Common myeloid progenitor, CD34-positive (primary cell): Measurements from ENCODE around the gene SON.
"Not testable (repeated sequence)": the region's sequence is repeated elsewhere in the genome, so short reads cannot be mapped to it uniquely, and the experiment has no call there.

Source experiments
- CTCF ChIA-PET: fragments of 350-600 bp; sonication (Branson Sonifier 250); formaldehyde crosslinking; loops from one replicate; lab custom pipeline; 2021; ENCODE audit warnings: antibody characterized with exemption; lab: Charles Lee
- POLR2A ChIA-PET: fragments of 350-600 bp; sonication (Branson Sonifier 250); formaldehyde crosslinking; loops from one replicate; lab custom pipeline; 2021; ENCODE audit warnings: antibody characterized with exemption; lab: Charles Lee
- DNase-seq, 3 donors: peaks; one replicate each; pipeline versions ENCODE4 v3.0.0 to v3.0.0-alpha.2; 2013
- H3K27ac ChIP-seq, 2 experiments: 1 replicate in 1 of 2; 2 replicates in 1 of 2; pipeline ENCODE4 v1.7.0; 2013; ENCODE audit warnings: inconsistent platforms in 2 of 2, low read length in 2 of 2, mild to moderate bottlenecking in 2 of 2, low read depth in 1 of 2, moderate library complexity in 1 of 2; ENCODE audit not compliant: severe bottlenecking in 2 of 2, insufficient read depth in 1 of 2, poor library complexity in 1 of 2
- H3K27me3 ChIP-seq, 5 experiments: replicated peaks in 2 of 5; 1 replicate in 3 of 5; 2 replicates in 2 of 5; pipeline versions ENCODE4 v1.6.1 to v1.7.0; 2013; ENCODE audit warnings: low read length in 4 of 5, mild to moderate bottlenecking in 2 of 5, moderate library complexity in 2 of 5, inconsistent platforms in 1 of 5; ENCODE audit not compliant: insufficient read depth in 5 of 5, control insufficient read depth in 4 of 5
- H3K36me3 ChIP-seq, 4 experiments: 1 replicate in 2 of 4; 2 replicates in 2 of 4; pipeline versions ENCODE4 v1.6.1 to v1.7.0; 2013; ENCODE audit warnings: low read length in 3 of 4, control low read depth in 1 of 4, mild to moderate bottlenecking in 1 of 4; ENCODE audit not compliant: control insufficient read depth in 4 of 4, insufficient read depth in 4 of 4
- H3K4me1 ChIP-seq, 4 experiments: 1 replicate in 3 of 4; 2 replicates in 1 of 4; pipeline versions ENCODE4 v1.6.1 to v1.7.1; 2013; ENCODE audit warnings: low read length in 3 of 4, mild to moderate bottlenecking in 3 of 4, control low read depth in 1 of 4, inconsistent platforms in 1 of 4, moderate library complexity in 1 of 4; ENCODE audit not compliant: control insufficient read depth in 4 of 4, insufficient read depth in 4 of 4; ENCODE audit errors: control extremely low read depth in 1 of 4
- H3K4me3 ChIP-seq, 7 experiments: 1 replicate in 4 of 7; 2 replicates in 3 of 7; pipeline versions ENCODE4 v1.5.1 to v1.7.0; 2013; ENCODE audit warnings: mild to moderate bottlenecking in 7 of 7, low read length in 6 of 7, moderate library complexity in 6 of 7, inconsistent platforms in 2 of 7, low read depth in 2 of 7, control low read depth in 1 of 7; ENCODE audit not compliant: insufficient read depth in 4 of 7, control insufficient read depth in 1 of 7; ENCODE audit errors: extremely low read depth in 1 of 7
- H3K9me3 ChIP-seq, 5 experiments: 1 replicate in 4 of 5; 2 replicates in 1 of 5; pipeline versions ENCODE4 v1.6.1 to v1.7.1; 2013; ENCODE audit warnings: low read length in 4 of 5, mild to moderate bottlenecking in 2 of 5, inconsistent platforms in 1 of 5, low read depth in 1 of 5, moderate library complexity in 1 of 5; ENCODE audit not compliant: control insufficient read depth in 4 of 5, insufficient read depth in 2 of 5; ENCODE audit errors: control extremely low read depth in 1 of 5
- WGBS: methylation state at CpG from one replicate; pipeline ENCODE4 v1.1.5; 2013; ENCODE audit not compliant: insufficient coverage; 5-methylcytosine and 5-hydroxymethylcytosine counted together

Gene SON

GRCh38 chr21:33587792-33588484, 45.1 kb downstream of the SON start:
- H3K36me3 ChIP-seq, result peaks cover 0 to 21% (median 3%) of the 10 kb centered on the region in 4 experiments
- H3K4me3 ChIP-seq, result peak overlapping the region; percentile 87 to 96 (median 94)
- POLR2A ChIA-PET, result interaction anchor here (0.9 to 2.5 kb wide), 4 partner anchors 16 to 108 kb away, joined by 3 to 8 read pairs (median 3); partner anchors contain the start of genes SON and TMEM50B
- peaks cover 4 to 16% (median 11%) of the 10 kb centered on the region in 4 experiments for H3K4me1 ChIP-seq
- no peaks in the 10 kb centered on the region for H3K9me3 ChIP-seq
- WGBS, result 0% methylated on average over 41 of the region's 57 CpGs
- CTCF ChIA-PET, result interaction anchor here (1.2 to 2.0 kb wide), 4 partner anchors 12 to 31 kb away, joined by 3 to 6 read pairs (median 6); no protein-coding TSS in a partner anchor
- no peaks in the 10 kb centered on the region for H3K27me3 ChIP-seq
- H3K27ac ChIP-seq, result peak overlapping the region in 1 of 2 experiments; percentile 79
- DNase-seq, result peak; percentile 1 to 54 (median 44)

- H3K9me3 ChIP-seq, result no peaks in the 10 kb centered on the region
- H3K4me3 ChIP-seq, result peak within 1 kb of the TSS; percentile 87 to 96 (median 94)
- peaks cover 0 to 21% (median 5%) of the 10 kb centered on the region in 4 experiments for H3K36me3 ChIP-seq
- peak; percentile 61 to 80 (median 76) for DNase-seq
- no peaks in the 10 kb centered on the region for H3K27me3 ChIP-seq
- peak within 1 kb of the TSS in 1 of 2 experiments; percentile 79 for H3K27ac ChIP-seq
- CTCF ChIA-PET, result interaction anchor here (1.0 to 2.7 kb wide), 7 partner anchors 9 to 32 kb away, joined by 3 to 16 read pairs (median 5); no protein-coding TSS in a partner anchor
- H3K4me1 ChIP-seq, result peaks cover 4 to 16% (median 11%) of the 10 kb centered on the region in 4 experiments
- WGBS, result under 1% methylated on average over 64 of the region's 78 CpGs
- POLR2A ChIA-PET, result interaction anchor here (0.9 to 2.5 kb wide), 4 partner anchors 17 to 109 kb away, joined by 3 to 8 read pairs (median 3); partner anchors contain the start of genes SON and TMEM50B
These were observed 45.9 kb downstream of the SON start, which contains the start of gene DONSON for GRCh38 chr21:33588485-33589335. Gene DONSON (minus strand): TSS chr21:33588684. CDS start chr21:33588641, 43 bp downstream.

DNA sequence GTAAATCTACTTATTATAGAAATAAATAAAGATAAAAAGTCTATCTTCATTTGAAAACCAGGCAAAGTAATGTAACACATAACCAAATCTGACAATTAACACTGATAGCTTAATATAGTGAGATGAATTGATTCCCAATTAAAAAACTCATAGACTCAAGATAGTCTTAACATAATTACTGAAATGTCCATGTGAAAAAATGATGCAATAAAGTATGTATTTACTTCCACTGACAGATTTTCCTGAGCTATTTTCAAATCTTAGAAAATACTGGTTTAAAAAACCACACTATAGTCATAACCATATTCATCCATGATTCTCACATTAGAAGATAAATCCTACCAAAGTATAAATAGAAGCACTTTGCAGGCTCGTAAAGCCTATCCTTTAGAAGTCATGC, 55.2 kb downstream of the SON start:
- Histone ChIP-seq H3K4me3 (no peak overlapping the region), H3K27ac (no peak overlapping the region), H3K9me3 (no peaks in the 10 kb centered on the region), H3K27me3 (no peaks in the 10 kb centered on the region), H3K36me3 (peaks cover 17 to 64% (median 34%) of the 10 kb centered on the region in 4 experiments), H3K4me1 (no peaks in the 10 kb centered on the region)
- ChIA-PET CTCF (interaction anchor here (1.0 to 1.7 kb wide), 2 partner anchors 8 to 11 kb away, joined by 3 to 7 read pairs; no protein-coding TSS in a partner anchor), POLR2A (no interaction called here)
- no peak for DNase-seq
- WGBS, result no CpG with 5 or more reads among the region's 1 CpG

DNA sequence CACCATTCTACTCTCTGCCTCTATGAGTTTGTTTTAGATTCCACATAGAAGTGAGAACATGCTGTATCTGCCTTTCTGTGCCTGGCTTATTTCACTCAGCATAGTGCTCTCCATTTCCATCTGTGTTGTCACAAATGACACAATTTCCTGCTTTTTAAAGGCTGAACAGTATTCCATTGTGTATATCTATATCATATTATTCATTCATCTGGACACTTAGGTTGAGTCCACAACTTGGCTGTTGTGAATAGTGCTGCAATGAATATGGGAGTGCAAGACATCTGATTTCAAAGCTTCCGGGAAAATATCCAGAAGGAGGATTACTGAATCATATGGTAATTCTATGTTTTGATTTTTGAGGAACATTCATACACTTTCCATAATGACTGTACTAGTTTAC, 65.7 kb downstream of the SON start:
- no peak for DNase-seq
- POLR2A ChIA-PET, result no interaction called here
- CTCF ChIA-PET, result interaction anchor here (0.9 to 1.5 kb wide), 3 partner anchors 8 to 11 kb away, joined by 3 to 4 read pairs (median 3); no protein-coding TSS in a partner anchor
- no peak overlapping the region for H3K4me3 ChIP-seq
- no peaks in the 10 kb centered on the region for H3K4me1 ChIP-seq
- peaks cover 5 to 35% (median 20%) of the 10 kb centered on the region in 4 experiments for H3K36me3 ChIP-seq
- no peaks in the 10 kb centered on the region for H3K27me3 ChIP-seq
- no CpG with 5 or more reads among the region's 1 CpG for WGBS
- no peaks in the 10 kb centered on the region for H3K9me3 ChIP-seq
- H3K27ac ChIP-seq, result no peak overlapping the region

DNA sequence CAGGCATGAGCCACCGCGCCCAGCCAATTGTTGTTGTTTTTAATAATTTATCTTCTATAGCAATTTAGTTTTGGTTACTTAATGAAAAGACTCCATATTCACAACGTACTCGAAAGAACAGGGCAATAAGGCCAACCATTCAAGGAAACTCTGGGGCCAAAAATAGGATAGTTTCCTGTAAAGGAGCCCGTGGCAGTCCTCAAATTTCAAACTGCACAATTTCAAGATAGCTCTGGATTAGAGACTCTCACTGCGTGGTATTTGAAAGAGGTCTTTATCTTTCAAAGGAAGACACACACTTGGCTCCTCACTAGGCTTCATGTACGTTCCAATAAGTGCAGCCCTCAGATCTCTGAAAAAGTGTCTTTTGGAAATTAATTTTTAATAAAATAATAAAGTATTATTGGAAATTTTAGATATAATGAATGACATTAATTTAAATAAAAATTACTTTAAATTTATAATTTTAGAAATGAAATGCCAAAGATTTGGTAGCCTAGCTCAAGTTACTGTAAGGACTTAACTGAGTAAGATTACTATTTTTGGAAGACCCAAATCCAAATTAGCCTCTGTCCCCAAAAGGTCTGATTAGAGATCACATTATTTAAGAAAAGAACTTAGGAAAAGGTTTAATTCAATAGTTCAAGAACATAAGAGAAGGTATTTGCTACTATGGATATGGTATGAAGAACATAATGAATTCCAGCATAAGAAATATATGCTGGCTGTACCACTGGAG, 68.3 kb downstream of the SON start:
- Histone ChIP-seq H3K4me1 (no peaks in the 10 kb centered on the region), H3K27ac (peak overlapping the region in 1 of 2 experiments; percentile 34), H3K4me3 (no peak overlapping the region), H3K27me3 (no peaks in the 10 kb centered on the region), H3K36me3 (peaks cover 2 to 36% (median 24%) of the 10 kb centered on the region in 4 experiments), H3K9me3 (no peaks in the 10 kb centered on the region)
- ChIA-PET POLR2A (no interaction called here), CTCF (interaction anchor here (0.9 kb wide), 1 partner anchor 10 kb away, joined by 3 read pairs; no protein-coding TSS in a partner anchor)
- WGBS, result 96% methylated on average over 3 of the region's 7 CpGs
- DNase-seq, result no peak

DNA sequence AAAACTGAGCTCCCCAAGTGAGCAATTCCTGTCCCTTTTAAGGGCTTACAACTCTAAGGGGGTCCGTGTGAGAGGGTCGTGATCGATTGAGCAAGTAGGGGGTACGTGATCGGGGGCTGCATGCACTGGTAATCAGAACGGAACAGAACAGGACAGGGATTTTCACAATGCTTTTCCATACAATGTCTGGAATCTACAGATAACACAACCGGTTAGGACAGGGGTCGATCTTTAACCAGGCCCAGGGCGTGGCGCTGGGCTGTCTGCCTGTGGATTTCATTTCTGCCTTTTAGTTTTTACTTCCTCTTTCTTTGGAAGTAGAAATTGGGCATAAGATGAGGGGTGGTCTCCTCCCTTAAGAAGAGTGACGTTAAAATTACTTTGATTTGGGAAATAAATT, 74.7 kb downstream of the SON start:
- H3K27me3 ChIP-seq, H3K4me1 ChIP-seq, H3K4me3 ChIP-seq, H3K9me3 ChIP-seq, POLR2A ChIA-PET, H3K27ac ChIP-seq: not testable (repeated sequence)
- CTCF ChIA-PET, result interaction anchor here (1.1 kb wide), 1 partner anchor 9 kb away, joined by 4 read pairs; no protein-coding TSS in a partner anchor
- WGBS, result 85% methylated on average over 8 of the region's 11 CpGs
- DNase-seq, result peak in 2 of 3 donors; percentile 5 to 31
- peaks cover 11 to 34% (median 21%) of the 10 kb centered on the region in 4 experiments for H3K36me3 ChIP-seq
